Stimulated activated CD8-positive, alpha-beta memory T cell treated with anti-CD3 and anti-CD28 coated beads, Interleukin-4, amount 100 ng/mL, for 48 hours (primary cell): ENCODE measurements around the gene C10orf90.
"Not testable (repeated sequence)": the region's sequence is repeated elsewhere in the genome, so short reads cannot be mapped to it uniquely, and the experiment has no call there.

Experiments
- DNase-seq: peaks from one replicate; pipeline ENCODE4 v3.0.0-alpha.2; 2020

C10orf90 gene

DNA sequence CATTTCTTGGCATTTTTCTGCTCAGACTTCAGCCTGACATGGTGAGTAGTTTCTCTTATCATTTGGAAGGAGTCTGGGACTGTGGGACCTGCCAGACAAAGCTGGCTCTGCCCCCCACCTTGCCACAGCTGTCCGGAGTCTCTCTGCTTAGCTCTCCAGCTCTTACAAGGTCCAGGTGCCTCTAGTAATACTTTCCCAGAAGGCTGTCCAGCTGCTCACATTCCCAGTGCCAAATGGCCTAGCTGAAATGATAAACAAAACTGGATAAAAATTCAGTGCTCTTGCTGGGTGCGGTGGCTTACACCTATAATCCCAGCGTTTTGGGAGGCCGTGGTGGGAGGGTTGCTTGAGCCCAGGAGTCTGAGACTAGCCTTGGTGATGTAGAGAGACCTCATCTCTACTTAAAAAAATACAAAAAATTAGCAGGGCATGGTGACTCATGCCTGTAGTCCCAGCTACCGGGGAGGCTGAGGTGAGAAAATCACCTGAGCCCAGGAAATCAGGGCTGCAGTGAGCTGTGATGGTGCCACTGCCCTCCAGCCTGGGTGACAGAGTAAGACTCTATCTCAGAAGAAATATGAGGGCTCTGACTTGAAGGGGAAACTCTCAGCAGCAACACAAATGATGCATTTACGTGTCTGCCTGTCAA lies 86.8 kb downstream of the C10orf90 start:
- no peak for DNase-seq

- no peak for DNase-seq
Measured at GRCh38 chr10:126581648-126582046, 88.8 kb downstream of the C10orf90 start.

DNA sequence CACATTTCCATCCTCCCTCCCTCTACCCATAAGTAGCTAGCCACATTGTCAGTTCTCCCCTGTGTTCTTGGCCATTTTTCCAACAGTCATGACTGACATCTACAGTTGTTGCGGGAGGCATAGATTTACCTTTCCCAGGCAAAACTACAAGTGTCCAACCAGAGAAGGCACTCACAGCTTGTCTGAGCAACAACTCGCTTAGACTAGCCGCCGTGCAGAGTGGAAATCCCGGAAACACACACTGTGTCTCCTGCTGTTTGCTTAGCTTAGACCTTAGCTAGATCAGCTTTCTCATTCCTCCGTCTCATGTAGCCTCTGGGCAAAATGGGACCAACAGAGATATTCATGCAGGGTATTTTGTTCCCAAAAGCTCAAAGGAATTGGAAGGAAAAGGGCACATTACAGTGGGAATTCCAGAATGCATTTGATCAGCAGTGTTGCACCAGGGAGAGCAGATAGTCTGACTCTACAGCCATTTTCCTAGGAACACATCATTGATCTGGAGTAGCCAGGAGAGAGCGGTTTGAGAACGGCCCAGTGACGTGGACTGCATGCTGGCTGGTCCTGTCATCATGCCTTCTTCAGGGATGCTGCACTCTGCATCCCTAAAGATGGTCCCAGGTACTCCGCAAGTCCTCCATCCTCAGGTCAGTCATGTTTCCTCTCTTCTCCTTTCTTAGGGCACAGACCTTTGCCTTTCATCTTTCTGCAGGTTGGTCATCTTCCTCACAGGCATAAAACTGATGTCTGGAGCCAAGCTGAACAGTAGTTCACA lies 89.4 kb downstream of the C10orf90 start:
- DNase-seq: no peak

DNA sequence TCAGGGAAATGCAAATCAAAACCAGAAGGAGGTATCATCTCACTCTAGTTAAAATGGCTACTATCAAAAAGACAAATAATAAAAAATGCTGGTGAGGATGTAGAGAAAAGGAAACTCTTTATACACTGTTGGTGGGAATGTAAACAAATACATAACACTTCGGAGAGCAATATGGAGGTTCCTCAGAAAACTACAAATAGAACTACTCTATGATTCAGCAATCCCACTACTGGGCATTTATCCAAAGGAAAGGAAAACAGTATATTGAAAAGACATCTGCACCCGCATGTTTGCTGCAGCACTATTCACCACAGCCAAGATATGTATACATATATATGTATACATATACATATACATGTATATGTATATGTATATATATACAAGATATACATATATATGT lies 94.2 kb downstream of the C10orf90 start:
- DNase-seq: no peak

- DNase-seq: no peak
Measured at GRCh38 chr10:126570621-126571602, 99.6 kb downstream of the C10orf90 start.

DNA sequence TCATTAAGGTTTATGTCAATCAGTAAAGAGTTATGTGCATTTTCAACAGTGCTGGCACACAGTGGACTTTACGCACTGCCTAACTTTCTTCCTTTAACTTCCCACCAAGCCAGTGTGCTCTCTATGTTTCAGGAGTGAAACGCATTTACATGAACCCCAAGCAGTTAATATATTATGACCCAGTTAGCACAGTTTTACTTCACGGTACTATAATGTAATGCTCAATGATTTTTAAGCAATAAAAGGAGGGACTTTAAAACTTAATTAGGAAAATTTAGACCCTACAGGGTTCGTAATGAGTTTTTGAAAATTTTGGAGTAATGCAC lies 100.3 kb downstream of the C10orf90 start:
- DNase-seq: no peak

DNA sequence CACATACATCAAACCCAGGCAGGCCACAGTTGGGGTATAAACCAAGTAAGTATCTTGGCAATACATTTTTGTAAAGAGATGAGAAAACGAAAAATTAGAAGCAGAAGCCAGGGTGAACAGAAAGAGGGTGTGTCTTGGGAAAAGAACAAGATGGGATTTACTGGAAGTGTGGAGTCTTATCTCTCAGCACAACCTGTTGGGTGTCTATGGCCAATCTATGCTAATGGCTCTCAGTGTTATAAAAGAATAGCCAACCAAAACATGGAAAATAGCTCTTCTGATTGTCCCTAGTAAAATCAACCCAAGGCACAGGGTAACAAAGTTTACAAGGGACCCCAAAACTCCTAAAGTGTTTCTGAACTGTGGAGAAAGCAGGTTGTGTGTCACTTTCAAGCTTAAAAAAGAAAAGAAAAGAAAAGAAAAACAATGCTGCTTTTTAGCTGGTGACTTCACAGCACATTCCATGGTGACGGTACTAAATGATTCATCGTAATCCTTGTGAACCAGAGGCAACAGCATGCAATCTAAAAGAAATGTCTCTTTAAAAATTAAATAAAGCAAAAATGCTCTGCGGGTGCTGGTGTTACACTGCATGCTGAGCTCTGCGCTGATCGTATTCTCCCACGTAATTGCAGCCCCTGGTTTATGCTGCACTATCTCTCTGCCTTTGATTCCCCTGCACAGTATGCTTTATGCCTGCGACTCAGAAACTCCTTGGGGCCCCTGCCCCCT lies 100.8 kb downstream of the C10orf90 start:
- no peak for DNase-seq

DNA sequence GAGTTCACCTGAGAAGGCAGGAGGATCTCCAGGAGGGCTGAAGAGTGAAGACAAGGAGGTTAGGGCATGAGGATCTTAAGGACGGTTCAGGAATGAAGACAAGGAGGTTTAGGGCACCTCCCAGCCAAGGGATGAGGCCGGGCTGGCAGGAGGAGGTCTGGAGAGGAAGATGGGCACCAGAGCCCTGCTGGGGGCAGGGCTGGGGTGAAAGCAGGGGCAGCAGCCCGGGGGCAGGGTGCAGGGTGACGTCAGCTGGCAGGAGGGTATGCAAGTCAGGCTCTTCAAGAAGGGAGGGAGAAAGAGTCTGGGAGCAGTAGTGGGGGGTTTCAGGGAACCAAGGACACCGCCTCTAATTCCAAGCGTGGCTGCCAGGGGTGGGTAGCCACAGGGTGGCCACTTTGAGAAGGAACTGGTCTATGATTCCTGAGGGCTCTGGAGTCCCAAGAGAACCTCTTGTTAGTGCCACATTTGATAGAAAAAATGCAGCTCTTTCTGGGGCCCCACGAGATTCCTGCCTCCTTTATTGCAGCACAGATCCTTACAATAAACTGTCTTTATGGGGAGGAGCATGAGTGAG lies 101.6 kb downstream of the C10orf90 start:
- DNase-seq: no peak

GRCh38 chr10:126565871-126566270 lies 104.6 kb downstream of the C10orf90 start:
- no peak for DNase-seq

DNA sequence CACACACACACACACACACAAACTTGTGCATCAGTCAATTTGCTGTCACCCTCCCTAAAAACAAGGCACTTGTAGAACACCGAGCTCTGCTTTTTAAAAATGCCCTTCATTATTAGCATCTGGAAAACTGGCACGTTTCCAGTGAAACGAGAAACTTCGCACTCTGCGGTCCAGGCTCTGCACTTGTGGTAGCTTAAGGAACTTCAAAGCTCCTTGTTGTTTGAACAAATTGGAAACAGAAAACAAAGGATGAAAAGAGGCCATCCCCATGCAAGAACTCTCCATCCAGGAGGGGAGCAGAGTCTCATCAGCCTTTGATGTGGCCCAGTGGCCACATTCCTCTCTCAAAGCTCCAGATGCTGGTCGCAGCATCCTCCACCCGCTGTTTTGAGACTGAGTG lies 105.1 kb downstream of the C10orf90 start:
- no peak for DNase-seq

- DNase-seq: no peak
Measured at GRCh38 chr10:126564326-126564888, 106.1 kb downstream of the C10orf90 start.

DNA sequence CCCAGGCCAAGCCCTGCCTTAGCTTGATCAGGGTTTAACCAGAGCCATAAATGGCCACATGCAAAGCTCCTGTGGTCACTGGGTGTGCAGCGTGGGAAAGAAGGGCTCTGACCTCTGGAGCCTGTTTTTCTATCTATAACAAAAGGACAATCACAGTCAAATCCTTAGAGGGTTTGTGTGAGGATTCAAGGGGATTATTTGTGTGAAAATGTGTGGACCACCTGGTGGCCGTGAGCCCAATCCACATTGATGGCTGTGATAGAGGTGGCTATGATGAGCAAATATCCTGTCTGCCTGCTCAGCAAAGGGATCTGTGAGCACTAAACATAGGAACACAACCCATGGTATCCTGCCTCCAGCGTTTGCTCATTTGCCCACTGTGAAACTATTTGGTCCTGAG lies 107.1 kb downstream of the C10orf90 start:
- DNase-seq: no peak

GRCh38 chr10:126561921-126562680 lies 108.4 kb downstream of the C10orf90 start:
- no peak for DNase-seq

DNA sequence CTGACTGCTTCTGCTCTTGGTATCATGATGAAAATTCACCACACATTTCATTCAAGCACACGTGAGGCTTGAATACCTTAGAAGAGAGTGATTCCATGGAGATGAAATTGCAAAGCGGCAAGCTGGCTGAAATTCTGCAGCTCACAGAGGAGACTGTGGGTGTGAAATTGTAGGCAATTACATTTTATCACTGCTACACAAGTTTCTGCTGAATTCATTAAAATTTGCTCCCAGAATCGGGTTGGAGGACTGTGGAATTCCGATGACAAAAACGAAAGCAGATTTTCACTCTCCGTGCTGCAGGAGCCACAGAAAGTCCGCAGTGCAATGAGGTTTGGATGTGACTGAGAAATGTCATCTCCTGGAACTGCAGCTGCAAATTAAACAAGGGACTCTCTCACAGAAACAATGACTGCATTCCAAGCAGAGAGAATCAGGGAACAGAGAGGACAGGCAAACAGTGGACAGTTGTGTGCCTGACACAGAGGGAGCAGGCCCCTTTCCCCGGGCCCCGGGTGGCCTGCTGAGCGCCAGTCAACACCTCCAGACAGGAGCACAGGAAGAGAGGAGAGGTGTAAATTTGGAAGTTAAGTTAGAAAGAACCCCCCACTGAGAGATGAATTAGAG lies 109.1 kb downstream of the C10orf90 start:
- DNase-seq: no peak

GRCh38 chr10:126558881-126559280 lies 111.6 kb downstream of the C10orf90 start:
- DNase-seq: no peak

GRCh38 chr10:126551202-126551601 lies 119.3 kb downstream of the C10orf90 start:
- DNase-seq: no peak

DNA sequence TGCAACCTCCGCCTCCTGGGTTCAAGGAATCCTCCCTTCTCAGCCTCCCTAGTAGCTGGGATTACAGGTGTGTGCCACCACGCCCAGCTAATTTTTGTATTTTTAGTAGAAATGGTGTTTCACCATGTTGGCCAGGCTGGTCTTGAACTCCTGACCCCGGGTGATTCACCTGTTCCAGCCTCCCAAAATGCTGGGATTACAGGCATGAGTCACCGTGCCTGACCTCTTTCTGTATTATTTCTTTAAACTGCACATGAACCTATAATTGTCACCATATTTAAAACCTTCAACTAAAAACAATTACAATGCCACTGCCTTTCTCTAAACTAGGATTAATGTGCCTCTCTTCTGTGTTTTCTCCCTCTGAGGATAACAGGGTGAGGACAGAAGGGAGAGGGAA lies 119.9 kb downstream of the C10orf90 start:
- not testable (repeated sequence) for DNase-seq

DNA sequence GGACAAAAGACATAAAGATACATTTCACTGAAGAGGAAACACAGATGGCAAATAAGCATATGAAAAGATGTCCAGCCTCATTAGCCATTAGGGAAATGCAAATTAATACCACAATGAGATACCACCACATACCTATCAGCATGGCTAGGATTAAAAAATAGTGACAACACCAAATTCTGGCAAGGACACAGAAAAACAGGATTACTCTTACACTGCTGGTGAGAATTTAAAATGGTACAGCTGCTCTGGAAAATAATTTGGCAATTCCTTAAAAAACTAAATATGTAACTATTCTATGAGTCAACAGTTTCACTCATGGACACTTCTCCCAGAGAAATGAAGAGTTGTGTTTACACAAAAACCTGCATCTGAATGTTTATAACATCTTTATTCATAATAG lies 121.1 kb downstream of the C10orf90 start:
- no peak for DNase-seq

- DNase-seq: no peak
Measured at GRCh38 chr10:126544565-126544964, 125.9 kb downstream of the C10orf90 start.

- DNase-seq: no peak
Measured at GRCh38 chr10:126538439-126539135, 131.9 kb downstream of the C10orf90 start.
